COLO668 (cell line): ENCODE data around the gene RIPOR3.

Experiments
- DNase-seq: peaks from one replicate; lab custom pipeline; 2025; ENCODE audit not compliant: unreplicated experiment; lab: John Stamatoyannopoulos, UW

The RIPOR3 gene

DNA sequence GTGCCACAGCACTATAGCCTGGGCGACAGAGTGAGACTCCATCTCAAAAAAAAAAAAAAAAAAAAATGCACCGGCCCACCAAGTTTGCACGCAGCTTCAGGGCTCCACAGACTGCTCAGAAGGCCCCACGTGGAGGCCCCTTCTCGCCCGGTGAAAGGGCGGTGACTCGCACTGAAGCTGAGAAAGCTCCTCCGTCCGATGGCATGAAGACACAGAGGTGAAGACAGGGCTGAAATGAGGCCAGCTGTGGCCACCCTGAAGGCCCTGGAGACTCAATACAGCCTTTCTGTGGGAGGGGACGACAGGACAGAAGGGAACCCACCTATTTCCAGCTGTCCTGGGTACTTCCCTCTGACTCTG lies 97.1 kb downstream of the RIPOR3 start:
- no peak for DNase-seq

DNA sequence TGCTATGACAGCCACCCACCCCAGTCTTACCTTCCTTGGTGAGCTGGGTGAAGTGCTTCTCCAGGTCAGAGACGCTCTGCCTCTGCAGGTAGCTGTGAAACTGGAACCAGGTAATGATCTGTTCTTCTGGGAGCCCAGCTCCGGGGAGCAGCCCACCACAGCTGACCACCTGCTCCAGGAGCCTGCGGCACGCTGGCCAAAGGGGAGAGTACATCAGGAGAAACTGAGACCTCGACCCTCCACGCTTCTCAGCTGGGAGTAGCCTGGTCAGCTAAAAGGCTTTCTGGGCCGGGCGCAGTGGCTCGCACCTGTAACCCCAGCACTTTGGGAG lies 98.4 kb downstream of the RIPOR3 start:
- DNase-seq = no peak

DNA sequence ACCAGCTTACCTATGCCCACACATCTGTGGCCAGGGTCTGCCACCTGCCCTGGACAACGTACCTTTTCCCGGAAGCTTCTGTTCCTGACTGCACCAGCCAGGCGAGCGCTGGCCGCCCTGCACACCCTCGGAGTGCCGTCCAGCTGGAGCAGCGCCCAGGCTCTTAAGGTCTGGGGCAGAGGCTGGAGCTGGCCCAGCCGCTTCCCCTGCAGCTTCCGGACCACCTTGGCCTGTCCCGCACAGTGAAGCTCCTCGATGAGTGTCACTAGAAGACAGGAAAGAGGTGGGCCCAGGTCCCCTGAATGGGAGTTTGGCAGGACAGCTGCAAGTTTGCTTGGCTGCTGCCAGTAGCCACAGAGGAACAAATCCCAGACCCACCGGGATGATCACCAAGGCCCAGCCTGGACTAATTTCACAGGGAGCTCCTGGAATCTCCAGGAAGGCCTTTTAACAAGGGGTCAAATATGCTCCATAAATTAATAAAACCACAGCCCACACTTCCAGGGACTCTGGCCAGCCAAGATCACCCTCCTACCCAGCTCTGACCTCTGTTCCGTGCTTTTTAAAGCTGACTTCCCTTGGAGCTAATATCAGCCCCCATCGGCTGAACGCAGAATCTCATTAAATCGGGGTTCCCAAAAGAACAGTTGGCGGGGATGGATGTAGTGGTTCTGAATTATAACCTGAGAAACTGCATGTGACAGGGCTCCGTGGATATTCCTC lies 98.9 kb downstream of the RIPOR3 start:
- DNase-seq = no peak

DNA sequence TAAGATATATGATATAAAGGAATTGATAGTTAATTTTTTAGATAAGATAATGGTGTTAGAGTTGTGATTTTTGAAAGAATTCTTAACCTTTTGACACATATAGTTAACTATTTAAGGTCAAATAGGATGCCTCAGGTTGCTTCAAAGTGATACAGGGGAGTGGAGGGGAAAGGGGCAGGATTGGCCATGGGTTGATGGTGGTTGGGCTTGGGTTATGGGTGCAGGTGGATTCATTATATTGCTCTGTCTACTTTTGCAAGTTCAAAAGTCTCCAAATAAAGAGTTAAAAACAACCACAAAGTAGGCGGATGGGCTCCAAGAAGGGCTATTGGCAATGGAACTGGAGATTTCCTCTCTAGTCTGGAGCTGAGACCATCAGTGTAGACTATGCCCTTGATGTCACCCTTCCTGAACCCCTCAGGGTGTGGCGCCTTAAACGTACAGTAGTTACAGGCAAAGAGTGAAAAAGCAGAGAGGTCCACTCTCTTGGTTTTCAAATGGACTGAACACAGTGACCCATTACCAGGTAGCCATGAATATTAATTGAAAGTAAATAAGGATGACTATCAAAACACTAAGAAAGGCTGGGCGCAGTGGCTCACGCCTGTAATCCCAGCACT lies 100.0 kb downstream of the RIPOR3 start:
- DNase-seq = no peak

DNA sequence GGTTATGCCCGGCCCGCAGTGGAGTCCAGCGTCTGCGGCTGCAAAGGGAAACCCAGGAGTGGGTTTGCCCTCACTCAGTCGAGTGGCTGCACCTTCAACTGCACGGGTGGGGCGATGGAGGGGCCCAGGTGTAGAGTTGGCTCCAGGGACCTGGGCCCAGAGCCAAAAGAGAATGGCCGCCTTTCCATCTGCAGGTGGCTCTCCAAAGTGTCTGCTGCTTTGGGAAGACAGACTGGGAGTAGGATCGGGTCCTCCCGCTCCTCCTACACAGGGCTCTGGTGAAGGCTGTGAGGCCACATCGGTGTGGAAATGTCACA lies 101.0 kb downstream of the RIPOR3 start:
- DNase-seq = no peak

DNA sequence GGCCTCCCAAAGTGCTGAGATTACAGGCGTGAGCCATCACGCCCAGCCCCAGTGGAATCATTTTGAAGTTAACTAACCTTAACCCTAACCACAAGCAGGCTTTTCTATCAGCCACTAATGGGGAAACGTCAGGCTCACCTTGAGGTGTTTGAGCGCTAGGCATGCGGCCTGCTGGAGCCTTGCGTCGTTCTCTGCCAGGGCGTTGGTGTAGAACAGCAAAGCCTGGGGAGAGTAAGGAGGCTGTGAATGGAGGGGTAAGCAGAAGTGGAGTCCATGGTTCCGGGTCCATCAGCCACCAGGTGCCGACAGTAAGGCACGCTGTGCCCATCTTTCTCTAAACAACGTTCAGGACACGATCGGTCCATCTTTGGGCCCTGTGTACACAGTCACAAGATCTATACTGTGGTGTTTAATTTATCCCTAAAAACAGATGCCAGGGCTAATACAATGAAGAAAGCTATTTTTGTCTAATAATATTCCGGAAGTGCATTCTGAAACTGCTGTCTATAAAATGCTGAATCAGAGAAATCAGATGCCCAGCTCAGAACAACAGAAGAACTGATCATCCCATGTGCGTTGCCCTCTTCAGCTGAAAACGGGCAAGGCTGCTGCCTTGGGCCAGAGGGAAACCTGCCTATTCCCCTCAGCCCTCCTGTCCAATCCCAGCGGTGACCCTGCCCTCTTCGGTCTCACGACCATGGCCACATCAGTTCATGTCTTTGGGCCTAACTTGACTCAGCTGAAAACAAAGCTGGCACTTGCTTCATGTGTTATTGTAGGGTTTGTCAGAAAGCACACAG lies 101.6 kb downstream of the RIPOR3 start:
- no peak for DNase-seq

DNA sequence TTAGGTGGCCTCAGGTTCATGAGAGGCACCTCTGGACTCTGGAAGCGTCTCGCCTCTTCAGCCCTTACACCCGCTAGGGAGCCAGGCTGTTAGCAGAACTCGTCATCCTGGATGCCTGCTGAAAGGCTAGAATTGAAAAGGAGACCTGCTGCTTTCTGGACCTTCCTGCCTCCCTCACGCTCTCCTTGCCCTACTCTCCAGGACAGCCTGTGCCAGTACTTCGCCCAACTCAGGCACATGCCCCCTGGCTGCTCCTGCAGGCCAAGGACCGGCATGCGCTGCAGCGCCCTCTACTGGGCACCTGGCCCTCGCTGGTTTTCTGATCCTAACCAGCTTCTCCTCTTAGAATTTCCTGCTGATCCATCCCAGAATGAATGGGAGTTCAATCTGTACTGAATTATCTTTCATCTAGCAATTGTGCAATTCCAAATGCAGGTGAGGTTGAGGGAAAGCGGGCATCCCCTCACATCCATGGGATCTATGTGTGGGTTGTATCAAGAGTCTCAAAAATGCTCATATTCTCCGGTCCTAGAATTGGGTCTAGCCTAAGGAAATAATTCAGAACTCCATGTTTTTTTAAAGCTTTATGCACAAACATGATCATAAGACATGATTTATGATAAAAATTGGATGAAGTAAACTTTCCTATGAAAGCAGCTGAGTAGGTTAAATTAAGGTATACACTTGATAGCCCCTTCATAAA lies 103.2 kb downstream of the RIPOR3 start:
- DNase-seq = peak; percentile 80

DNA sequence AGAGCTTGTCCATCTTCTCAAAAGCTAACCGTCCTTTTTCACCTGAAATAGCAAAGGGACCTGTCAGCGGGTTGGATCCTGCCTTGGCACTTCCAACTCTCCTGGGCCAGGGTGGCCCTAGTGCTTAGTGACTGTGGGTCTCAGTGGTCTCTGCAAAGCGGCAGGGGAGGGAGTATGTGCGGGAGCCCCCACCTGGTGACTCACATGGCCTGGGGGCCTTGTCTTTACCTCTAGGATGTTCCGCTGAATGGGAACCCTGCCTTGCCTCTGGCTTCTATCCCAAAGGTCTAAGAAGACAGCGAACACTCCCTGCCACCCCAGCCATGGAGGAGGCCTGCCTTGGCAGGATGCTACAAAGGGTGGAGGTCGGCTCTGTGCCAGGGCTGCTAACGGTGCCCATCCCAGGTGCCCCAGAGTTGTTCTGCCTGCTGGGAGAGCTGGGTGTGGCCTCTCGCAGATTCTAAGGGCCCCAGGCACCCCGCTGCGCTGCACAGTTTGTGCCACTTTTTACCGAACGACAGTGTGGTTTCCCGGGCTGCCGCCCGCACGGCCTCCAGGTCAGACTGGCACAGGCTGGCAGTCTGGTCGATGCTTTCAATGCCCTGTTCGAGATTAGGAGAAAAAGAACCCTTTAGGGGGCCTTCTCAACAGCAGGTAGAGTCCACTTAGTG lies 103.9 kb downstream of the RIPOR3 start:
- DNase-seq = no peak

DNA sequence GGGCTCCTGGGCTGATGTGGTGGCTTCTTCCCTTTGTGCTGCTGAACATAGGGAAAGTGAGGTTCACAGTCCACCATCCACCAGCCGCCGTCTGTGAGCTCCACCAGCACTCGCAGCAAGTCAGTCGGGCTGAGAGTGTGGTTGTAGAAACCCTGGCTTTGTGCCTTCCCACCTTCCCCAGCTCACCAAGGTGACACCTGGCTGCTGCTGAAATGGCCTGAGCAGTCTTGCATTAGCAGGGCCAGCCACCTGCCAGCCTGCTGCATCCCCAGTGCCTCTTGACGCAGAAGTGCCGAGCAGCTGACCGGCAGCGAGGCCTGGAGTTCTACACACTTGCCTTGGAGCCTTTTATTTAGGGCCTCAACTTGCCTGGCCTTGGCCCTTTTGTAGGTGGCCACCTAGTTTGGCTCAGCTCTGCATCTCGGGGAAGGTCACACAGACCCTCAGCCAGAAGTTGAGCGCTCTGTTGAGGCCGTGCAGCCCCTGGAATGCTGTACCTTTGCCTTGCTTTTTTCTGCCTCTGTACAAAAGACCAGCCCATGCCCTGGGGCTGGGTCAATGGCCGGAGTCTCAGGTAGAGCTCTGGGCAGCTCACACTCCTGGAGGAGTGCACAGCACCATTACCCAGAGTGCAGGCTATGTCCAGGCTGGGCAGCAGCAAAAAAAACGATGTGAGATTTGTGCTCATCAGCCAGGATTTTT lies 104.7 kb downstream of the RIPOR3 start:
- DNase-seq = peak; percentile 76

DNA sequence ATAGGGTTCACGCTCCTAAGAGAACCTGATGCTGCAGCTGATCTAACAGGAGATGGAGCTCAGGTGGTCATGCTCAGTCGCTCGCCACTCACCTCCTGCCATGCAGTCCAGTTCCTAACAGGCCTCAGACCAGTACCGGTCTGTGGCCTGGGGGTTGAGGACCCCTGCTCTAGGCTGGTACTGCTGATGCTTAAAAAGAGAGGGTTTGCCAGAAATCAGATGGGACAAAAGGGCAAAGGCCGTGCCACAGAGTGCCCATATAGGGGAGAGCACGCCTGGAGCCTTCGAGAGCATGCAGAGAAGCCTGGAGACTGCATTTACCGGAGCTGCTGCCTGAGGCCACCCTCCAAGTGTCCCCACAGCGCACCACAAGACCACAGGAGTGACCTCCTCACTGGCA lies 105.7 kb downstream of the RIPOR3 start:
- peak; percentile 60 for DNase-seq

DNA sequence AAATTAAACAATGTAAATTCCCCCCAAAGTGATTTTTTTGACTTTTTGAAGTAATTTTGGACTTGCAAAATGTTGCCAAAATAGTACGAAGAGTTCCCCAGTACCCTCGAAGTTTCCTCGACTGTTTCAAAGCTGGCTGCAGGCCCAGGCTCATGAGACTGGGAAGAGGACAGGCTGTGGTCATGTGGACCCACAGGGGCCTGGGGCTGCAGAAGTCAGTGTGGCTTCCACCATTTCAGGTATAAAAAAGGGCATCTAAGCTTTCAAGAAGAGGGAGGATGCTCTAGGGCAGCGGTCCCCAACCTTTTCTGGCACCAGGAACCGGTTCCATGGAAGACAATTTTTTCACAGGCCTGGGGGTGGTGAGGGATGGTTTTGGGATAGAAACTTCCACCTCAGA lies 106.1 kb downstream of the RIPOR3 start:
- no peak for DNase-seq

DNA sequence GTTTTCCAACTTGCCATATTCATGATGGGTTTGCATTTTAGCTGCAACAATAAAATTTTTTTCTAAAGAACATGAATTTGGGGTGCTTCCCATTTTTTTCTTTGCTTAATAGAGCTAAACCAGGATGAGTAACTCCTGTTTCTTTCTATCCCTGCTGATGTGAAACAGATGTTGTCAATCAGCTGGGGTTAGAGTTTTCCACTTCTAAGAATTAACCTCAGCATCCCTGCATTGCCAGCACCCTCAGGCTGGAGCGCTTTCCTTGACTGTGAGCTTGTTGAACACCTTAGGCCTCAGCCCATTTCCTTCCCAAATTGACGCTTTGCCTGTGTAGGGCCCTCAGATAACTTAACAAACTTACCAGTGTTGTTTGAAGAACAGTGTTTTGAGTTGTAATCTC lies 106.7 kb downstream of the RIPOR3 start:
- no peak for DNase-seq

DNA sequence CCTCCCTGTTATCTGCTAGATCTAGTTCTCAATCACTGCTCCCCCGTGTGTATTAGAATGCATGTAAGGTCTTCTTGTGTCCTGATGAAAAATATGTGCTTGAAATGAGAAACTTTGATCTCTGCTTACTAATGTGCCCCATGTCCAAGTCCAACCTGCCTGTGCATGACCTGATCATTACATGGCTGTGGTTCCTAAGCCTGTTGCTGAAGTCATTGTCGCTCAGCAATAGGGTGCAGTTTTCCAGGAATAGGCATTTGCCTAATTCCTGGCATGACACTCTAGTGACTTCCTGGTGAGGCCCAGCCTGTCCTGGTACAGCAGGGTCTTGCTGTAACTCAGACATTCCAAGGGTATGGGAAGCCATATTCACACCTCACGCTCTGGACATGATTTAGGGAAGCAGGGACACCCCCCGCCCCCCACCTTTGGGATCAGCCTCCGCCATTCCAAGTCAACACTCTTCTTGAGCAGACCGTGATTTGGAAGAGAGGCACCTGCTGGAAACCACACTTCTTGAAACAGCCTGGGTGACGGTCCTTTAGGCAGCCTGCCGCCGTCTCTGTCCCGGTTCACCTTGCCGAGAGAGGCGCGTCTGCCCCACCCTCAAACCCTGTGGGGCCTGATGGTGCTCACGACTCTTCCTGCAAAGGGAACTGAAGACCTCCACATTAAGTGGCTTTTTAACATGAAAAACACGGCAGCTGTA lies 107.7 kb downstream of the RIPOR3 start:
- DNase-seq = no peak

DNA sequence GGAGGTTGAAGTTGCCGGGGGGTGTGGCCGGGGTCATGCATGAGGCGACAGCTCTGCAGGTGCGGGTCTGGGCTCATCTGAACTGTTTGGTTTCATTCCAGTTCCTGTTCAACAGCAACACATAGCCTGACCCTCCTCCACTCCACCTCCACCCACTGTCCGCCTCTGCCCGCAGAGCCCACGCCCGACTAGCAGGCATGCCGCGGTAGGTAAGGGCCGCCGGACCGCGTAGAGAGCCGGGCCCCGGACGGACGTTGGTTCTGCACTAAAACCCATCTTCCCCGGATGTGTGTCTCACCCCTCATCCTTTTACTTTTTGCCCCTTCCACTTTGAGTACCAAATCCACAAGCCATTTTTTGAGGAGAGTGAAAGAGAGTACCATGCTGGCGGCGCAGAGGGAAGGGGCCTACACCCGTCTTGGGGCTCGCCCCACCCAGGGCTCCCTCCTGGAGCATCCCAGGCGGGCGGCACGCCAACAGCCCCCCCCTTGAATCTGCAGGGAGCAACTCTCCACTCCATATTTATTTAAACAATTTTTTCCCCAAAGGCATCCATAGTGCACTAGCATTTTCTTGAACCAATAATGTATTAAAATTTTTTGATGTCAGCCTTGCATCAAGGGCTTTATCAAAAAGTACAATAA lies 108.6 kb downstream of the RIPOR3 start:
- DNase-seq = peak; percentile 19

DNA sequence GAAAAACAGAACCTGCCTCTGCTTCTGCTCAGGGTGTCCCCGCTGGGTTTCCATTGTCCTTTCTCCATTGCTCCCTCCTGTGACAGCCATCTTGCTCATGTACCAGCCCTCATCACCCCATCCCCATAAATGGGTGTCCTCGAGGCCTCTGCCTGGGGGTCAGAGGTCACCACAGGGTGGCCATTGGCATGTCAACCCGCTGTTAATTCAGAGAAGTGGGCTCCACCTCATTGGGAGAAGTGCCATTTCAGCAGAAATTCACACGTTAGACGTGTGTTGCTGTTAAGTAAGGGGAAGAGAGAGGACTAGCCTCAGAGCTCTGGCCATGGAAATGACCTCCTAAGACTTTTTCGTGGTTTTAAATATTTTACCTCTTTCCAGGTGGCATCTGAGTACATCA lies 109.2 kb downstream of the RIPOR3 start:
- no peak for DNase-seq

DNA sequence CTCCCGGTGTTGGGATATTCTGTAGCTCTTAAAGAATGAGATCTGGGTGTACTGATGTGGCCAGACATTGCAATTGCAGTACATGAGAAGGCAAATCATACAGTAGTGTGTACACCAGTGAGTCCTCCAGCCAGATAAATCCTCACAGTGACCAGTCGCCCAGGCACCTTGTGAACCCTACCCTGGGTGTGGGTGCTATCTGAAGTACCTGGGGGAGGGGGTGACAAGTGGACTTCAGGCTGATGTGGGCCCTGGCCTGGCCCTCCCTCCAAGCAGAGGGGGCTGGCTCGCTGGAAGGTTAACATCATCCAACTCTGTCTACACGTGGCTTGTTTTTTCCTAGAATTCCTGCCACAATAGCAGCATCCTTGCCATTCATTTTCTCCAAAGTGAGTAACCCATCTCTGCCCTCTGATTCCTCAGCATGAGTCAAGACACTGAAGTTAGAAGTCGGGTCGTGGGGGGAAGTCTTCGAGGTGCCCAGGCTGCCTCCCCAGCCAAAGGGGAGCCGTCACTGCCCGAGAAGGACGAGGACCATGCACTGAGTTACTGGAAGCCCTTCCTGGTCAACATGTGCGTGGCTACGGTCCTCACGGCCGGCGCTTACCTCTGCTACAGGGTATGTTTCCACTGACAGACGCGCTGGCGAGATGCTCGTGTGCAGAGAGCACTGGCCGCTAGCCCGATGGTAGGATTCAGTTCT lies 110.3 kb downstream of the RIPOR3 start:
- DNase-seq = no peak

DNA sequence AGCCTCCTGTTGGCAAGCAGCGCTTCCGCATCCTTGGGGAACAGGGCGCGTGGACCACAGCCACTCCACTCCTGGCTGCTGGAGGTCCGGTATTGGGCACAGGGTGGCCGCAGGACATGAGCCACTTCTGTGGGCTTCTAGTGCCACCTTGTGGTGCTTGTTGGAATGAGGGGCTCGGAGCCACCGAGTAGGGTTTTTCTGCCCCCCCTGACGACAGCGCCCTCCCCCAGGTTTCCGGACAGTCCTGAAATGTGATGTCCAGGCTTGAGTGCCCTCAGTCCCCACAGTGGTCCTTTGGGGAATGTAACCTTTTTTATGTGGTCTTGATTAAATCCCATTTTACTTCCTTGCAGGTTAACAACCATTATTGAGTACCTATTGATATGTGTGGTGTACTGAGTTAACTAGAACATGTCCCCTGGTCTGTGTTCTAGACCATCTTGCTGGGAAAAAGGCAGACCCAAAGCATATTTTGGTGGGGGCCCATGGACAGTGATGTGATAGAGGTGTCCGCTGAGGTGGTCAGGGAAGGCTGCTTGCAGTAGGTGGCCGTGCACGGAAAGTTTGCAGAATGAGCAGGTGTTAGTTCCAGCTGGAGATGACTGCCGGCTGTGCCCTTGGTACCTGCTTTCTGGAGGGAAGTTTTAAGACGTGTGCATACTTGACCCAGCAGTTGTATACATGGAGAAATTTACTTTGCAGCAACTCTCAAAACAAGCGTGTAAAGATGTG lies 111.2 kb downstream of the RIPOR3 start:
- peak; percentile 61 for DNase-seq

DNA sequence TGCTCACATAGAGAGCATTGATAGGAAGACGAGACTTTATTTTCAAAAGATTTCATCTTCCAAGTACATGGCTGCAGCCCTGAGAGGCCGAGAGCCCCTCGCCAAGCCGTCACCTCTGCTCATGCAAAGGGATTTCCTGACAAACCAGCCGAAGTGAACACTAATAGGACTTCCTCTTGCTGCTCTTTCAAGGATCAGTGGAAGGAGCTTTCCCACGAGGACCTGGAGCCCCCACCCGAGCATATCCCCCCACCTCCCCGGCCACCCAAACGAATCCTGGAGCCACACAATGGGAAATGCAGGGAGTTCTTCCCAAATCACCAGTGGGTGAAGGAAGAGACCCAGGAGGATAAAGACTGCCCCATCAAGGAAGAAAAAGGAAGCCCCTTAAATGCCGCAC lies 111.8 kb downstream of the RIPOR3 start:
- DNase-seq = no peak
